GM23338 (cell line): Measurements from ENCODE around the gene SLC38A8. TPM values are rescaled to one million over a fixed set of nuclear protein-coding genes. Genes with fewer than 3 reads are reported as not detected.

Experiments
- ATAC-seq: fragments of 200-7000 bp; cut with Tn5 transposase; 3 replicates; pipeline ENCODE4 v1.9.1; 2020
- DNase-seq: peaks from one replicate; pipeline ENCODE4 v3.0.0-alpha.2; 2015; ENCODE audit warnings: low spot score
- H2AFZ ChIP-seq: fragments of 200-600 bp; sonication (generic); 2 replicates; pipeline ENCODE4 v1.8.0; 2016; ENCODE audit warnings: antibody characterized with exemption, mild to moderate bottlenecking, moderate library complexity
- H3F3A ChIP-seq: fragments of 200-600 bp; sonication (generic); replicated peaks from 2 replicates; pipeline ENCODE4 v1.8.0; 2017; ENCODE audit warnings: antibody characterized with exemption, mixed run types, low read depth
- H3K27ac ChIP-seq: fragments of 200-600 bp; sonication (generic); 2 replicates; pipeline ENCODE4 v1.6.1; 2016; ENCODE audit warnings: low read depth
- H3K27me3 ChIP-seq: fragments of 200-600 bp; sonication (generic); 2 replicates; pipeline ENCODE4 v1.8.0; 2016; ENCODE audit warnings: mild to moderate bottlenecking, mixed run types, moderate library complexity; ENCODE audit not compliant: insufficient read depth
- H3K36me3 ChIP-seq: fragments of 200-600 bp; sonication (generic); 2 replicates; pipeline ENCODE4 v1.8.0; 2016; ENCODE audit warnings: mild to moderate bottlenecking; ENCODE audit not compliant: insufficient read depth
- H3K4me1 ChIP-seq: fragments of 200-600 bp; sonication (generic); 2 replicates; pipeline ENCODE4 v1.8.0; 2016; ENCODE audit warnings: mild to moderate bottlenecking, moderate library complexity; ENCODE audit not compliant: insufficient read depth
- H3K4me2 ChIP-seq: fragments of 200-600 bp; sonication (generic); 2 replicates; pipeline ENCODE4 v1.7.1; 2017; ENCODE audit warnings: mixed run types
- H3K4me3 ChIP-seq: fragments of 200-600 bp; sonication (generic); 2 replicates; pipeline ENCODE4 v1.6.1; 2016; ENCODE audit warnings: mixed run types
- H3K79me2 ChIP-seq: fragments of 200-600 bp; sonication (generic); replicated peaks from 2 replicates; pipeline ENCODE4 v1.8.0; 2017; ENCODE audit warnings: mild to moderate bottlenecking; ENCODE audit not compliant: insufficient read depth
- H3K9me2 ChIP-seq: fragments of 200-600 bp; sonication (generic); 2 replicates; pipeline ENCODE4 v1.8.0; 2017; ENCODE audit not compliant: insufficient read depth
- H4K20me1 ChIP-seq: fragments of 200-600 bp; sonication (generic); replicated peaks from 2 replicates; pipeline ENCODE4 v1.8.0; 2017; ENCODE audit warnings: mild to moderate bottlenecking; ENCODE audit not compliant: insufficient read depth
- H3K27ac Mint-ChIP-seq: 2 replicates; pipeline ENCODE4 v1.8.0; 2020; ENCODE audit warnings: inconsistent platforms, mild to moderate bottlenecking, moderate library complexity, mixed read lengths
- H3K27me3 Mint-ChIP-seq: 3 replicates; pipeline ENCODE4 v1.8.0; 2022; ENCODE audit warnings: low read depth, mild to moderate bottlenecking, moderate library complexity, mixed read lengths, inconsistent platforms; ENCODE audit not compliant: insufficient read depth, poor library complexity
- H3K36me3 Mint-ChIP-seq: 3 replicates; pipeline ENCODE4 v1.8.0; 2021; ENCODE audit warnings: low read depth, mild to moderate bottlenecking, inconsistent platforms, moderate library complexity, mixed read lengths
- H3K4me1 Mint-ChIP-seq: 3 replicates; pipeline ENCODE4 v1.8.0; 2020; ENCODE audit warnings: mild to moderate bottlenecking, inconsistent platforms, mixed read lengths
- H3K4me3 Mint-ChIP-seq: 3 replicates; pipeline ENCODE4 v1.8.0; 2021; ENCODE audit warnings: moderate library complexity, mild to moderate bottlenecking, inconsistent platforms, mixed read lengths
- H3K9me3 Mint-ChIP-seq: 3 replicates; pipeline ENCODE4 v1.8.0; 2020; ENCODE audit warnings: moderate library complexity, mild to moderate bottlenecking, inconsistent platforms, mixed read lengths
- CREB1 ChIP-seq: fragments of 250-450 bp; sonication (Bioruptor Pico); IDR thresholded peaks from 2 replicates; pipeline ENCODE4 v1.5.0; 2020; ENCODE audit warnings: low read depth, mild to moderate bottlenecking, moderate library complexity
- CTCF ChIP-seq, 2 experiments: fragments of 200-600 bp in 1 of 2; sonication (generic) in 1 of 2; conservative IDR thresholded peaks; 2 replicates each; pipeline versions ENCODE4 v1.5.1 to v1.6.1; 2016 to 2017; ENCODE audit warnings: antibody characterized with exemption in 2 of 2, low read depth in 2 of 2, mild to moderate bottlenecking in 2 of 2, moderate library complexity in 1 of 2
- ETS1 ChIP-seq: IDR thresholded peaks from 2 replicates; pipeline ENCODE4 v1.6.1; 2016; ENCODE audit warnings: antibody characterized with exemption
- EZH2 ChIP-seq: fragments of 200-600 bp; sonication (generic); IDR thresholded peaks from one replicate; pipeline ENCODE4 v1.8.0; 2017; ENCODE audit warnings: antibody characterized with exemption, mild to moderate bottlenecking, low read depth; ENCODE audit not compliant: unreplicated experiment
- EZH2phosphoT487 ChIP-seq: fragments of 200-600 bp; sonication (generic); IDR thresholded peaks from one replicate; pipeline ENCODE4 v1.8.1; 2018; ENCODE audit warnings: antibody characterized with exemption; ENCODE audit not compliant: unreplicated experiment
- JUNB ChIP-seq: IDR thresholded peaks from one replicate; pipeline ENCODE4 v1.6.1; 2016; ENCODE audit warnings: antibody characterized with exemption; ENCODE audit not compliant: unreplicated experiment
- NANOG ChIP-seq: IDR thresholded peaks from 2 replicates; pipeline ENCODE4 v1.6.1; 2016; ENCODE audit warnings: antibody characterized with exemption, borderline replicate concordance
- POLR2AphosphoS5 ChIP-seq: IDR thresholded peaks from 2 replicates; pipeline ENCODE4 v1.6.1; 2016; ENCODE audit warnings: antibody characterized with exemption, low read depth
- REST ChIP-seq: IDR thresholded peaks from one replicate; pipeline ENCODE4 v1.6.1; 2018; ENCODE audit warnings: antibody characterized with exemption; ENCODE audit not compliant: unreplicated experiment
- STAT1 ChIP-seq: IDR thresholded peaks from one replicate; pipeline ENCODE4 v1.6.1; 2016; ENCODE audit warnings: antibody characterized with exemption; ENCODE audit not compliant: unreplicated experiment
- ZNF114 ChIP-seq: fragments of 250-450 bp; sonication (Bioruptor Pico); IDR thresholded peaks from 2 replicates; pipeline ENCODE4 v1.5.0; 2020; ENCODE audit warnings: mild to moderate bottlenecking, moderate library complexity
- ZNF331 ChIP-seq: fragments of 250-450 bp; sonication (Bioruptor Pico); IDR thresholded peaks from 2 replicates; pipeline ENCODE4 v1.5.0; 2020; ENCODE audit warnings: low read depth, mild to moderate bottlenecking, moderate library complexity
- polyA plus RNA-seq: library from polyadenylated mRNA; unstranded; fragments of >200 nt; fragmentation: Nextera tagmentation; extraction: Ambion mirVana; gene quantifications from 2 replicates; pipeline ENCODE4 v1.2.1, GENCODE V29; 2016
- total RNA-seq: library from RNA; depleted of rRNA; stranded (reverse); fragments of >200 nt; shearing (Covaris generic); gene quantifications from 2 replicates; pipeline ENCODE4 v1.2.3, GENCODE V29; 2014

Gene SLC38A8
- total and polyA plus RNA-seq, 2 experiments from 2014 or later = not detected

- TF ChIP-seq CTCF (conservative IDR thresholded peaks at IDR 0.05; ENCODE audit: low read depth in 2 of 2) (no peak), NANOG (no peak), ZNF331 (CRISPR knock-in tag) (no peak)
These were observed 37.1 kb upstream of the SLC38A8 start (continued) for GRCh38 chr16:84079664-84080063.

- no peak for TF ChIP-seq CTCF (conservative IDR thresholded peaks at IDR 0.05; ENCODE audit: low read depth in 2 of 2)
- TF ChIP-seq ZNF331 (CRISPR knock-in tag) = no peak
- ATAC-seq = no peak
- H3K27ac Mint-ChIP-seq = no peak overlapping the region
- Histone ChIP-seq H3K4me1 (no peaks in the 10 kb centered on the region), H3K27ac (no peak overlapping the region), H3K79me2 (no peaks in the 10 kb centered on the region), H3K36me3 (no peaks in the 10 kb centered on the region), H3K27me3 (no peaks in the 10 kb centered on the region), H2AFZ (no peak overlapping the region), H3K4me2 (no peak overlapping the region), H3K9me2 (no peaks in the 10 kb centered on the region), H3K4me3 (no peak overlapping the region), H3F3A (no peaks in the 10 kb centered on the region), H4K20me1 (no peaks in the 10 kb centered on the region)
- H3K27me3 Mint-ChIP-seq = no peaks in the 10 kb centered on the region
- DNase-seq = no peak
- H3K4me3 Mint-ChIP-seq = no peak overlapping the region
- no peaks in the 10 kb centered on the region for H3K9me3 Mint-ChIP-seq
- no peaks in the 10 kb centered on the region for H3K4me1 Mint-ChIP-seq
- H3K36me3 Mint-ChIP-seq = peaks cover 27% of the 10 kb centered on the region; the same call in 2 of the 3 replicates
These were observed 32.8 kb upstream of the SLC38A8 start for GRCh38 chr16:84075376-84075775.

GRCh38 chr16:84074721-84075120 lies 32.1 kb upstream of the SLC38A8 start:
- Mint-ChIP-seq H3K9me3 (no peaks in the 10 kb centered on the region), H3K4me1 (no peaks in the 10 kb centered on the region), H3K27me3 (no peaks in the 10 kb centered on the region), H3K27ac (no peak overlapping the region), H3K36me3 (peaks cover 31% of the 10 kb centered on the region), H3K4me3 (no peak overlapping the region)
- H3K27ac ChIP-seq = no peak overlapping the region
- H4K20me1 ChIP-seq = no peaks in the 10 kb centered on the region
- H3K79me2 ChIP-seq = no peaks in the 10 kb centered on the region
- H3K9me2 ChIP-seq = no peaks in the 10 kb centered on the region
- no peak overlapping the region for H3K4me3 ChIP-seq
- H3K4me1 ChIP-seq = no peaks in the 10 kb centered on the region
- no peaks in the 10 kb centered on the region for H3K27me3 ChIP-seq
- DNase-seq (no peak), ATAC-seq (no peak)
- no peak overlapping the region for H2AFZ ChIP-seq
- H3K4me2 ChIP-seq = no peak overlapping the region
- H3F3A ChIP-seq = no peaks in the 10 kb centered on the region
- H3K36me3 ChIP-seq = no peaks in the 10 kb centered on the region
- TF ChIP-seq EZH2 (no peak), STAT1 (no peak), CTCF (conservative IDR thresholded peaks at IDR 0.05; ENCODE audit: low read depth in 2 of 2) (no peak), POLR2AphosphoS5 (no peak), ZNF331 (CRISPR knock-in tag) (no peak), ETS1 (no peak), NANOG (no peak), REST (no peak), CREB1 (CRISPR knock-in tag) (no peak), JUNB (no peak), ZNF114 (CRISPR knock-in tag) (no peak), EZH2phosphoT487 (no peak)
